AG04450 (cell line): Measurements from ENCODE around the gene MAPRE3. TPM values are rescaled to one million over a fixed set of nuclear protein-coding genes. Genes with fewer than 3 reads are reported as not detected.
A peak's percentile ranks its signal among the peaks of the same experiment; 100 is the strongest.

ENCODE experiments used
- CTCF ChIA-PET: fragments of 300-600, 350-600 bp; formaldehyde crosslinking; extraction: SDS; loops from one replicate; lab custom pipeline; 2022; ENCODE audit warnings: antibody characterized with exemption, inconsistent platforms; lab: Charles Lee
- POLR2A ChIA-PET: fragments of 350-600 bp; formaldehyde crosslinking; extraction: SDS; loops from one replicate; lab custom pipeline; 2021; ENCODE audit warnings: antibody characterized with exemption, inconsistent platforms; lab: Yijun Ruan, JAX
- DNase-seq: peaks from one replicate; pipeline ENCODE4 v3.0.0-alpha.2; 2011; ENCODE audit warnings: low read depth, low spot score
- H3K27ac ChIP-seq: one replicate; pipeline ENCODE4 v1.5.1; 2012; ENCODE audit warnings: low read depth, low read length, control low read depth
- H3K27me3 ChIP-seq: one replicate; pipeline ENCODE4 v1.6.0; 2012; ENCODE audit warnings: low read length; ENCODE audit not compliant: control insufficient read depth, insufficient read depth
- H3K4me3 ChIP-seq: 2 replicates; pipeline ENCODE4 v1.5.1; 2011; ENCODE audit warnings: mild to moderate bottlenecking, low read depth, low read length, control low read depth
- H3K9me3 ChIP-seq: 2 replicates; pipeline ENCODE4 v1.5.1; 2012; ENCODE audit warnings: low read length; ENCODE audit not compliant: control insufficient read depth, insufficient read depth
- polyA plus RNA-seq: library from polyadenylated mRNA; depleted of rRNA; stranded (reverse); fragments of >200 nt; gene quantifications from 2 replicates; pipeline ENCODE4 v1.2.3, GENCODE V29; 2011
- TF ChIP-seq, protein P1 (sequence below): IDR thresholded peaks from 2 replicates; pipeline ENCODE4 v1.5.1; 2011; ENCODE audit warnings: low read depth, low read length, control low read depth, inconsistent platforms

Gene MAPRE3
- polyA plus RNA-seq, 1 experiment = 16.8 TPM

DNA sequence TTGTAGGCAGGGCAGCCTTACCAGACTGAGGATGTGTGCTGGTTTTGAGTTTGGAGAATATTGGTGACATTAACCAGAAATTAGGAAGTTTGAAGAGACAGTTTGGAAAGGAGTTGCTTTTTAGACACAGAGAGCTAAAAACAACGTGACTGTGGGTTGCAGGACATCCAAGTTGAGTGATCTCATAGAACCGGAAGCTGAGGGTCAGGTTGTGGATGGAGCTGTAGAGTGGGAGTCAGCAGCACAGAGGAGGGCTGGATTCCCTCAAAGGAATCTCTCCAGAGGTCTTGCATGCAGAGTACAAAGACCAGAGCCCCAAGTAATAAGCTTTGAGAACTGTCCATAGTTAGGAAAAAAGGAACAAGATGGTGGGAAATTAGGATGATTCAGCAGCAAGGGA, 9.3 kb downstream of the MAPRE3 start:
- no peak overlapping the region for H3K27ac ChIP-seq
- ChIA-PET POLR2A (no interaction called here), CTCF (interaction anchor here (0.7 to 1.5 kb wide), 3 partner anchors 18 to 134 kb away, joined by 3 read pairs; no protein-coding TSS in a partner anchor)
- TF ChIP-seq, protein P1, sequence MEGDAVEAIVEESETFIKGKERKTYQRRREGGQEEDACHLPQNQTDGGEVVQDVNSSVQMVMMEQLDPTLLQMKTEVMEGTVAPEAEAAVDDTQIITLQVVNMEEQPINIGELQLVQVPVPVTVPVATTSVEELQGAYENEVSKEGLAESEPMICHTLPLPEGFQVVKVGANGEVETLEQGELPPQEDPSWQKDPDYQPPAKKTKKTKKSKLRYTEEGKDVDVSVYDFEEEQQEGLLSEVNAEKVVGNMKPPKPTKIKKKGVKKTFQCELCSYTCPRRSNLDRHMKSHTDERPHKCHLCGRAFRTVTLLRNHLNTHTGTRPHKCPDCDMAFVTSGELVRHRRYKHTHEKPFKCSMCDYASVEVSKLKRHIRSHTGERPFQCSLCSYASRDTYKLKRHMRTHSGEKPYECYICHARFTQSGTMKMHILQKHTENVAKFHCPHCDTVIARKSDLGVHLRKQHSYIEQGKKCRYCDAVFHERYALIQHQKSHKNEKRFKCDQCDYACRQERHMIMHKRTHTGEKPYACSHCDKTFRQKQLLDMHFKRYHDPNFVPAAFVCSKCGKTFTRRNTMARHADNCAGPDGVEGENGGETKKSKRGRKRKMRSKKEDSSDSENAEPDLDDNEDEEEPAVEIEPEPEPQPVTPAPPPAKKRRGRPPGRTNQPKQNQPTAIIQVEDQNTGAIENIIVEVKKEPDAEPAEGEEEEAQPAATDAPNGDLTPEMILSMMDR = no peak
- no peak for DNase-seq
- no peaks in the 10 kb centered on the region for H3K27me3 ChIP-seq
- H3K9me3 ChIP-seq = no peaks in the 10 kb centered on the region
- H3K4me3 ChIP-seq = no peak overlapping the region

DNA sequence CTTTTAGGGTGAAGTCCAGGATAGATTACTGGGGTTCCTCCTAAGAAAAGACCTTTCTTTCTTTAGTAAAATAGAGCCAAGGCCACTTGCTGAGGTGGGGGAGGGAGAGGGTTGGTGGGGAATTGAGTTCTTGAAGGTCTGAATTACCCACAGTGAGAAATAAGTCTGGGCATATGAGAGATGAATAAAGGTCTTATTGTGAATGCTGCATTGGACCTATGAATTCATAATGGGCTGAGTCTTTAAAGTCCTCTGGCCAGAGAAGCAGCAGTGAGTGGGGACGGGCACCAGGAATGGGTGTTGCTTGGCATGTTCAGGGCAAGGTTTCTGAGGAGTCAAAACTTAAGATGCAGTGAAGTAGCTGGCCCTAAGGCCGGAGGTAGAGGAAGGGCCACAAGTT, 10.5 kb downstream of the MAPRE3 start:
- Histone ChIP-seq H3K27ac (no peak overlapping the region), H3K27me3 (no peaks in the 10 kb centered on the region), H3K4me3 (no peak overlapping the region), H3K9me3 (no peaks in the 10 kb centered on the region)
- no peak for DNase-seq
- TF ChIP-seq, protein P1 = no peak
- ChIA-PET CTCF (no interaction called here), POLR2A (no interaction called here)

DNA sequence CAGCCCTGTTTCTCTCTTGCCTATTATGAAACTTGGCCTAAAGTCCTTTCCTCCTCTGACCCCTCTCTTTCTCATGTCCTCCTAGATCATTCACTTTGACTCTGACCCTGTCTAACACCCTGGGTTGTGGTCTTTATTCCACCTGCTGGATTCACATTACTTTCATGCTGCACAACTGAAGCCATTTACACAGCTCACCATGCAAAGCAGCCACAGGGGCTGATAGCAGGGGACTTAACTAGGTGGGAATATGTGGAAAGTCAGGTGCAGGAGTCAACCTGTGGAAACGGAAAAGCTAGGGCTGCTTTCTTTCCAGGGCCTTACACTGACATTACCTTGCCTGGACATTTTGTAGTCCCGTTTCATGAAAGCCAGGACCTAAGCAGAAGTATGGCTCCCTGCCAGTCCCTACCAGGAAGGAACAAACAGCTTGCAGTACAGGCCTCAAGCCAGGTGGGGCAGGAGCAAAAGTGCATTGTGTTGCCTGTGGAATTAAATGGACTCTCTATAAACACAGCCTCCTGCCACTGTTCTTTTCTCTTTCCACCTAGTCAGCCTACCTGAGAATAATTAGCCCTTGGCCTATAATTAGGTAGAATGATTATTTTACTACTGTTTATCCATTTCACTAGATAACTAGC, 11.8 kb downstream of the MAPRE3 start:
- TF ChIP-seq, protein P1 = peak; percentile 27; the same call in 1 of the 2 replicates
- Histone ChIP-seq H3K9me3 (no peaks in the 10 kb centered on the region), H3K27ac (no peak overlapping the region), H3K27me3 (no peaks in the 10 kb centered on the region), H3K4me3 (no peak overlapping the region)
- ChIA-PET CTCF (interaction anchor here (1.3 to 1.4 kb wide), 2 partner anchors 11 to 35 kb away, joined by 3 to 10 read pairs; no protein-coding TSS in a partner anchor), POLR2A (no interaction called here)
- DNase-seq = no peak

DNA sequence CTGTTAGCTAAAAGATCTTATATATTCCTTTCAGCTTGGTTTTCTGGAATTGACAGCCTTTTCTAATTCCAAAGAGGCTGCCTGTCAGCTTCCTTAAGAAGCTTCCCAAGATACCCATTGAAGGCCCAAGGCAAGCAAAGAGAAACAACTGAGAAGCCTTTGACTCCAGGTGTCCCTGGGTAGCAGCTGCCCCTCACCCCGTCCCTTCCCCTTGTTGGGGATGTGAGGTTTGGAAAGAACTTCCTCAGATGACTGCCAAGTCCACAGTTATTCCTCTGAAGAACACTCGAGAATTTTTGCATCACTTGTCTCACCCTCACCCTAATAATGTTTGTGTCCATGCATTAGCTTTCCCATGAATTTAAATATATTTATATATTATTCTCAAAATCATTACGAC, 13.3 kb downstream of the MAPRE3 start:
- Histone ChIP-seq H3K9me3 (no peaks in the 10 kb centered on the region), H3K27me3 (no peaks in the 10 kb centered on the region), H3K27ac (no peak overlapping the region), H3K4me3 (no peak overlapping the region)
- CTCF ChIA-PET = interaction anchor here (0.6 to 0.9 kb wide), 2 partner anchors 153 to 238 kb away, joined by 4 to 5 read pairs; no protein-coding TSS in a partner anchor
- TF ChIP-seq, protein P1 = no peak
- no peak for DNase-seq
- POLR2A ChIA-PET = no interaction called here

DNA sequence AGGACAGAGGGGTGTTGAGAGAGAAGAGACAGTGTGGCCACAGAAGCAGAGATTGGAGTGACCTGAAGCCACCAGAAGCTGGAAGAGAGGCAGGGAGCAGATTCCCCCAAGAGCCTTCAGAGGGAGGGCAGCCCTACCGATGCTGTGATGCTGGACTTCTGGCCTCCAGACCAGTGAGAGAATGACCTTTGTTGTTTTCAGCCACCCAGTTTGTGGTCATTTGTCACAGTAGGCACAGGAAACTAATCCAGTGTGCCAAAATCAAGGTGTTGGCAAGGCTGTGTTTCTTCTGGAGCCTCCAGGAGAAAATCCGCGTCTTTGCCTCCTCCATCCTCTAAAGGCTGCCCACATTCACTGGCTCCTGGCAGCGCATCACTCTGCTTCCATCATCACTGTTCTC, 15.4 kb downstream of the MAPRE3 start:
- POLR2A ChIA-PET = no interaction called here
- DNase-seq = no peak
- Histone ChIP-seq H3K27me3 (no peaks in the 10 kb centered on the region), H3K27ac (no peak overlapping the region), H3K9me3 (no peaks in the 10 kb centered on the region), H3K4me3 (no peak overlapping the region)
- TF ChIP-seq, protein P1 = no peak
- CTCF ChIA-PET = interaction anchor here (0.6 to 1.3 kb wide), 2 partner anchors 24 to 31 kb away, joined by 3 to 4 read pairs; no protein-coding TSS in a partner anchor
